Islet of Langerhans (tissue), 1 donor: ENCODE results near the gene IGF1R.
A peak's percentile ranks its signal among the peaks of the same experiment; 100 is the strongest.

Experiments used
- FAIRE-seq: peaks from one replicate; lab custom pipeline; 2011; peaks lifted over from hg19 to GRCh38; lab: Jason Lieb, UNC

IGF1R gene

DNA sequence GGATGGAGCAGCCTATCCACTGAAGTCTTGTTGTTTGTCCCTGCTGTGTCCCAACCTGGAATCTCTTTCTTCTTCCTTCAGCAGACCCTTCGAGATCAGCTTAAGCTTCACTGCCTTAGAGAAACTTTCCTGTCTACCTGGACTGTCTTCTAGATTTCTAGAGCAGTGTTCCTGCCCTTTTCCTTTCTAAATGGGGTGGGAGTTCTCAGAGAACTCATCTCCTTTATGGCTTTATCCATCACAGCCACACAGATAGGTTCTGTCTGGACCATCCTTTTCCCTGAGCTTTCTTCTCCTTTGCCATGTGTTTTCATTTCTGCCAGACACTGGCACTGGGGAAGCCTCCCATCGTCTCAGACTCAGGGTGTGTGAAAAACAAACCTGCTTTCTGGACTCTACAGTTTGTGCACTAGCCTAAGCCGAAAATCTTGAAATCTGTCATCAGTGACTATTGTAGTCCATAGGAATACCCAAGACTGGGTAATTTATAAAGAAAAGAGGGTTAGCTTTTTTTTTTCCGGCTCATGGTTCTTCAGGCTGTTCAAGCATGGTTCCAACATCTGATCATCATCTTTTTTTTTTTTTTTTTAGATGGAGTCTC is 181.8 kb downstream of the IGF1R start:
- no peak for FAIRE-seq

DNA sequence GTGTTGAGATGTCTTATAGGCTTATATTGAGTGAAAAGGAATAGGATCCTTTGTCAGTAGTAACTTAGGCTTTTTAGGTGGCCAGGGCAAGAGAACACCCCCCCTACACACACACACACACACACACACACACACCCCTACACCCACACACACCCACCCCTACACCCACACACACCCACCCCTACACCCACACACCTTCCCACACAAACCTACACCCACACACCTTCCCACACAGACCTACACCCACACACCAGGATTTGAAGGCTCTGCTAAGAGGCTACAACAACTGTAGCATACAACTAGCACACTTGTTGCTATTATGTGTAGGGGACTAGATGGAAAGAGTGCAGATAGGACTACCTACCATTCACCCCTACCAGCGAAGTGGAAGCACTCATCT is 186.6 kb downstream of the IGF1R start:
- no peak for FAIRE-seq

DNA sequence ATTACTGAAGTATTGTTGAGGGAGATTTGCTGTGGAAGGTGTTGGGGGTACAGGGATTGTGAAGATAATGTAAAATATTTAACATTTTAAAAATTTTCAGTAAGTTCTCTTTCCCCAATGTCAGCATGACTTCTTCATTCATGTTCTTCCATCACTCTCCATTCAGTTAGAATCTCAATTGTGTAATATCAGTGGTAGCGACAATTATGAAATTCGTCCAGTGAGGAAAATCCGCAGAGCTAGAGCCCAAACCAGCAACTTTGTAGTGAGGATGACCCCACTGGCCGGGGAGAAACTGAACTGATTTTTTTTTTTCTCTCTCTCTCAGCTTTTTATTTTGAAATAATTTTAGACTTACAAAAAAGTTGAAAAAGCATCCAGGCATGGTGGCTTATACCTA is 187.5 kb downstream of the IGF1R start:
- FAIRE-seq, result no peak

DNA sequence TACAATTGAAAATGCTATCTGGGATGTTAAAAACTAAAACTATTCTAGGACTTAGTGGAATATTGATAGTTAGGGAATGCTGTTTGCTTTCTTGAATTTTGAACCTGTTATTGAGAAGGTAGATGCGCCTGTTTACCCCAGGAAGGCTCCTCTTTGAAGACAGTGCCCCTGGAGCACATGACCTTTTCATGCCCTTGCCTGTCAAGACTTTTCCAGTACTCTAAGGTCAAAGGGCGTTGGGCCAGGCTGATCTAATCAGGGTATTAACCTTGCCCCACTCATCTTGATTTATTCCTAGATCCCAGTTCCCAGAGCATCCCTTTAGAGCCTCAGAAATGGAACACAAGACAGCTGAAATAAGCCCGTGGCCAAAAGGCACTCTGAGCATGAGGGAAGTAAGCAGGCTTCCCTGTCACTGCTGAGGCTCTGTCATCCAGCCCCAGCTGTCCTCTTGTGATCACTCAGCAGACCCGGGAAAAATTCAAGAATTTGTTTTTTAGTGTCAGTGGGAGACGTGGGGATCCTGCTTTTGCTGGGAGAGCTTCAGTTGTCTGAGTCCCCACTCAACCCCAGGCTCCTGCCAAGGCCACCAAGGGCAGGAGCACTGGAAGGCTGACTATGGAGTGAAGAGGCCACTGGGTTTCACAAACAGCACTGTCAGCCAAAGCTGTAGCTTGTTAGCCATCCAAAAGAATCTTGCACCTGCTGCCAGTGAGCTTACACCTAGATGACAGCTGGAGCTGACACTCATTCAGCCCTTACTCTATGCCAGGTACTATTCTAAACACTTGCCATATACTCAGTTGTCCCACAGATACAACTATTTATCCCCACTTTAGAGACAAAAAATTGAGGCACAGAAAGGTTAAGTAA is 190.3 kb downstream of the IGF1R start:
- FAIRE-seq, result no peak

DNA sequence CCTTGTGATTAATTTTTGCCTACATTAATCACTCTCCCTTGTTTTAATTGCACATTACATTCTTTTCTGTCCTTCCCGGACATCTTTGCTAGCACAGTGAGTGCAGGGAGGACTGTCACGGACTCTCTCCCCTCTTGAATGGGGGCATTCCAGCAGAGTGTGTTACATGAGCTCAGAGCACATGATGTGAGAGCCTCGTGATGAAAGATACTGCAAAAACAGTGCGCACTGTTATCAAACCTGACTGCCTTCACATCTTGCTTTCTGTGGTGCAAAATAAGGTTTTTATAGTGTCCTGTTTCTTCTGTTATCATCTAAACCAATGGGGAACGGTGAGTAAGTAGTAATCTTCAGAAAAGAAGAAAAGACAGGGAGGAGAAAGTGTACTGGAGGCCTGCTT is 191.7 kb downstream of the IGF1R start:
- no peak for FAIRE-seq

DNA sequence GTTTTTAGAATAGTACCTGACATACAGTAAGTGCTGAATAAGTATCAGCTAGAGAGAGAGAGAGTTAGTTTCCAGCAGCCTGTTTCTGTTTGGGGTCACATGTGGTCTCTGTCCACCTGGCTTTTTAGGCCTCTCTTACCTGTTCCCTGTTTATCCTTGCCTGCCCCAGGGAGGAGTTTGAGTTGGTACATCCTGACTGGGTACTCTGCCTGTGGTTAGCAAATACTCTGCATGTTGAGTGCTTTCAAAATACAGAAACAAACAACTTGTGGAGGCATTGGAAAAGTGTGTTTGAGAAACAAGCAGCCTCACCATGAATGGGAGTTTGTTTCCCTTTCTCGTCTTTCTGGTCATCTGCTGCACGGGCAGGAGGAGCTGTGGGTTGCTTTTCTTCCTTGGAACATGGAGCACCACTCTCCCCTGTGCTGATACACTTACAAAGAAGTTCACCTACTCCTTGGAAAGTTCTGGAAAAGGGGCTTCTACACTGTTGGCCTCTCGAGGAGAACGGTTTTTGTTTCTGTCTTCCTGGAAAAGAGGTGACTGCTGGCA is 193.2 kb downstream of the IGF1R start:
- FAIRE-seq, result no peak

DNA sequence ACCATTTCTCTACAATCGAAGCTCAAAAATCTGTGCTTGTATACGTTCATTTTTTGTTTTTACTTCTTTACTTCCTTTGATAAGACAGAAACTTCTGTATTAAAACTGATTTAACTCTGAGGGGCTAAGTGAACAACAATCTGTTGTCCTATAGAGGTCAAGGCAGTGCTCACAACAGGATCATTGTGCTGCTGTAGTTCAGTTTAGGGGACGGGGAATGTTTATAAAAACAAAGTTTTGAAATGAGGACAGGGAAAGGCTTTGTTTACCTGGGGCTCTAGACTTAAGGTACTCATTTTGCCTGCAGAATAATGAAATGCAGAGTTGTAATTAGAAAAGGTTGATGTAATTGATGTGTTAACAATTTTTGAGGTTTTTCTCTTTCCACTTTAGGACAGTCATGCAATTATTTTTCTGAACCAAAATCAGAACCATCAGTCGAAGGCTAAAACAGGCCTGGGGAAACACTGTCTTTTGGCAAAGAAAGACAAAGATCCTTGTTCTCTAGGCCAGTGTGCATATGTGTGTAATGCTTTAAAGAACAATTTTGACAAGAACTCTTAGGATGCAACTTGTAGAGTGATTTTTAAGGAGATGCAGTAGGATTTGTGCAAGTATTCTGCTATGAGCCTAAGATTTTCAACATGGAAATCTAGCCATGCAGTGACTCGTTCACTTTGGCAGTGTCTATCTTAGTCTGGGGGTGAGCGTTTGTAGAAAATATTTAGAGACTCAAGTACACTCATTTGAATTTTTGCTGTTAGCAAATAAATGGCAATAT is 194.0 kb downstream of the IGF1R start:
- no peak for FAIRE-seq

DNA sequence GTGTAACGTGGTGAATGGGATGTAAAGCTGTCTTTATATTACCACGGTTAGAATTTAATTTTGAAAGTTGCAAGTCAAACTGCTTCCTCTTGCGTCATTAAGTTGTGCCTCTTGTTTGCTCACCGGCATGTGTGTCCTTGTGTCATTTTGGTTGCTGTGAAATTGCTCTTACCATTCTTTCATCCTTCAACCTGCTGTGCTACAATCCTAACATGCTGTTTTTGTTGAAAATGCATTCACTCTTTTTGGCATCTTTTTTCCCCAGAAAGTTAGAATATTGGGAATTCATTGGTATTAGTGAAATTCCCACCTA is 194.6 kb downstream of the IGF1R start:
- no peak for FAIRE-seq

DNA sequence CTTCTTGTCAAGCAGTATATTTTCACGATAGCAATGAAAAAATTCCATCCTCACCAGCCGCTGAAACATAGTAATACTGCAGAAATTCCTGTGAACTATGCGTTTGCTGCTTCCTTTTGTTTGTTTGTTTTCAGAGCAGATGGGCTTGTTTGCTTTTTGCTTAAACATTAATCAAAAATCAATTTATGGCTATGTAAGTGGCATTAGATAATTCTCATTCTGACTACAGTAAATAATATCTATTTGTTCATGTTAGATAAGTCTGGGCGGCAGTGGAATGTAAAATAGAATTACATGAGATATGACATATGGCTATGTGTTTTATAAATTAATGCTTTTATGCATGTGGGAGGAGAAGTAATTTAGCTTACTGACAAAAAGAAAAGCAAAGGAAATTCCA is 195.5 kb downstream of the IGF1R start:
- peak; percentile 81 for FAIRE-seq

DNA sequence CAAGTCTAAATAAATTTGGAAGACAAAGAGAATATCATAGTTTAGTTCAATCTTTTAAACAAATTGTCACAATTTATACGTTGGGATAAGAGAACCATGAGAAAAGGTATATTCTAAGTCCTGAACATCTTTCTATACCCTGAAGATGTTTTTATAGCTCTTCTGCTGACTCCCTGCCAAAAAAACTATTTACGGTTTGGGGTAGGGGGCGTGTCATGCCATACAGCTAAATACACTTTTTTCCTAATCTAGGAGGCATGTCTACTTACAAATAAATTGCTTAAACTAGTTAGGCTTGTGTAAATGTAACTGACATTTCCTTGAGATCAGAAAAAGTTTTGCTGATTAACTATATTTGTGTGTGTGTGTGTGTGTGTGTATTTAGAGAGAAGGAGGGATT is 195.9 kb downstream of the IGF1R start:
- FAIRE-seq, result no peak

DNA sequence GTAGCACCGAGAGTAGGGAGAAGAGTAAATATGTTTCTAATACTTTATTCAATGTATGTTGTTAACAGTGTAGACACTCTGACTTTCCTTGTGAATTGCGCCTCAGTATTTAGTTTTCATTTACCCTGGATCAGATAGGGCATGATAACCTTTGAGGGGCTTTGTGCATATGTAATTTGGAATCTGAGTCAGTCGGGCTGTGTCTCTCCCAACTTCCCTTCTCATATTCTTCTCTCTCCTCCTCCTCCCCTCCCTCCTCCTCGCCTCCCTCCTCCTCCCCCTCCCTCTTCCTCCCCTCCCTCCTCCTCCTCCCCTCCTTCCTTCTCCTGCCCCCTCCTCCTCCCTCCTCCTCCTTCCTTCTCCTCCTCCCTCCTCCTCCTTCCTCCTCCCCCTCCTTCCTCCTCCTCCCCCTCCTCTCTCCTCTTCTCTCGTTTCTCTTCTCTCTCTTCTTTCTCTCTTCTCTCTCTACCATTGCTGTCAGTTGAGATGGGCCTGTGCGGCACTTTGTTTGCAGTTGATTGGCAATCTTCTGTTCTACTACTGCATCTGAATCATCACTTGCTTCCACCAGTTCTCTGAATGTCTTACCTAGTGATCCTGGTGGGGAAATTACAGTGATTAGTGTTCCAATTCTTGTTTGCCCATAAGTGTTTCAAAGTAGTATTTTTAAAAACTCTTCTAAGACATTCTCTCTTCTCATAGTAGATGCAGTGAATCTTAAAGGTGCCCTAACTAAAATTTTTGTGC is 197.0 kb downstream of the IGF1R start:
- FAIRE-seq, result no peak

DNA sequence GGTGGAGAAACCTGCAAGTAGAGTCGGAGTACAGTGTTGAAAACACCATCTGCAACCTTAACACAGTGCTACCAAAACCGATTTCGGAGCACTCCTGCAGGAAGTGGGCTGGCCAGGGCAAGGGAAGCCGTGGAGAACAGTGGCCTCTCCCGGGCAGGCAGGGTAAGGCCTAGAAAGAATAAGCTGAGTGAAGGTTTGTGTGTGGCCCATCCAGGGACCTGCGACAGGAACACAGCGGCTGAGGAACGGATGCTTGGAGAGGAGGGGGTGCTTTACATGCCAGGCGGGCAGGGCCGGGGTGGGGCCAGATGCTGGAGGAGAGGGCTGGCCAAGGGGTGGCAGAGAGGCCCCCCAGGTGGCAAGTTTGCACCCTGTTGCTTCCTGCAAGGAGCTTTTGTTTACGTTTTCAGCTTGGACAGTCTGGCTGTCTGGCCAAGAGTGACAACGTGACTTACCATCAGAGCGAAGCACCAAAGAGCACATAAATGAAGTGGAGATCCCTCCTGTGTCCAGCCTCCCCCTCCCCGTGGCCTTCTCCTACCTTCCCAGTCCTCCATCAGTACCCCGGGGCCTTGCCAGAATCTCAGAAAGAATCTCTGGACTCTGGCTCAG is 202.7 kb downstream of the IGF1R start:
- no peak for FAIRE-seq

DNA sequence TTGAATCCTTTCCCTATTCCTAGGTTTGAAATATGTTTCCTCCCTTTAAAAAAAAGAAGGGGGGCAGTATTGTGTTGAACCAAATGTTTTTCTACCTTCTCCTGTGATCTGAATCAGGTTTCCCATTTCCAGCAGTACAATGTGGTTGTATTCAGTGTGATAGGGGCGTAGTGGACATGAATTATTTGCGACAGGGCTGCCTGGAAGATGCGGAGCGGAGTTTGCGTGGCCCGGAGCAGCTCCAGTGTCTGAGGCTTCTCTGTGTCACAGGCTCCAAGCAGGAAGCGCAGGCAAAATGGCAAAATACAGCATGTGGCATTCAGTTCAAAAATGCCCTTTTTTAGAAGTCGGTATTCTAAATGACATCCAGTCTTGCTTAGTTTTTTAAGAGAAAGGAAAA is 204.8 kb downstream of the IGF1R start:
- FAIRE-seq, result no peak

DNA sequence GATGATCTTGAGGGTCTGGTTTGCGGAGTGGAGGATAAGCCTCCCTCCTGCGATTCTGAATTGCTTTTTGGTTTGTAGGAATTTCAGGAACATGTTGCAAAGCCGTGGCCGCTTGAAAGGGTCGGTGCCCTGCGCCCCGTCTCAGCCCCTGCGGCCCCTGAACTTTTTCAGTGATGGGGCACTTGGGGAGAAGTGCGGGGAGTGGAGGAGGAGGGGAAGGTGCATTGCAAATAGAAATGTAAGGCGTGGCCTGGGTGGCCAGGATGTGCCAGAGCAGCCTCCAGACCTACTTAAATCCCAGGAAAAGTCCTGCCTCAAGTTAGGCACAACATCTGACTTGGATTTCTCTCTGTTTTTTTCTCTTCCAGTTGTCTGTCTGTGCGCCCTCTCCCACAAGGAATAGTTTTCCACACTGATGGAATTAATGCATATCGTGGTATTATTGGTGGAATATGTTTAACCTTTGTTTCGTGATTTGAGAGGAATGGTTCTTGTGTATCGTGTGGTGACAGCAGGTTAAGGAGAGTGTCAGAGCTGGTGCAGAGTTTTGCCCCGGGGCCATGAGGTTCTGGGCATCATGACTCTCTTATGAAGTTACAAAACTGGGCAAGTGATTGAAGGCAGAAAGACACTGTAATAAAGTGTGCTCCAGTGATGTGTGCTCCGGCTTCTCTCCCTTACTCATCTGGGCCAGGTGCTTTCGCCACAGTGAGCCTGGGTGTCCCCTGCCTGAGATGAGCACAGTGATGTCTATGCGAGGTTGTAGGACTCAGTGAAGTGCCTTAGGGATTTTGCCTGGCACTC is 205.5 kb downstream of the IGF1R start:
- FAIRE-seq, result no peak

DNA sequence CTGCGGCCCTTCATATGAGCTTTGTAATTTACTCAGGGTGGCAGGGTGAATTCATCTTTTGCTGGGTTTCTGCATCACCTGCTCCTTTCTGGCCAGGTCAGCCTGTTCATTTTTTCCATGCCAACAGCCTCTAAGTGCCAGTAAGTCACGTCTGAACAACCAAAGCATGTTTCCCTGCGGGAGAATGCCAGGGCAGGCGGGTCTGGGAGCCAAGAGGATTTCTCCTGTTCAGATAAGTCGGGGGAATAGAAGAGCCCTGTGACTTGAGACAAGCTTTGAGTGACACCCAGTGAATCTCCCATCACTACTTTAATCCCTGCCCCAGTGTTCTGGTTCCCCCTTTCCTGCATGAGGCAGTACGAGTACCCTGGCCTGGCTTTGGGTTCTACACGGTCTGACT is 206.2 kb downstream of the IGF1R start:
- FAIRE-seq, result no peak

DNA sequence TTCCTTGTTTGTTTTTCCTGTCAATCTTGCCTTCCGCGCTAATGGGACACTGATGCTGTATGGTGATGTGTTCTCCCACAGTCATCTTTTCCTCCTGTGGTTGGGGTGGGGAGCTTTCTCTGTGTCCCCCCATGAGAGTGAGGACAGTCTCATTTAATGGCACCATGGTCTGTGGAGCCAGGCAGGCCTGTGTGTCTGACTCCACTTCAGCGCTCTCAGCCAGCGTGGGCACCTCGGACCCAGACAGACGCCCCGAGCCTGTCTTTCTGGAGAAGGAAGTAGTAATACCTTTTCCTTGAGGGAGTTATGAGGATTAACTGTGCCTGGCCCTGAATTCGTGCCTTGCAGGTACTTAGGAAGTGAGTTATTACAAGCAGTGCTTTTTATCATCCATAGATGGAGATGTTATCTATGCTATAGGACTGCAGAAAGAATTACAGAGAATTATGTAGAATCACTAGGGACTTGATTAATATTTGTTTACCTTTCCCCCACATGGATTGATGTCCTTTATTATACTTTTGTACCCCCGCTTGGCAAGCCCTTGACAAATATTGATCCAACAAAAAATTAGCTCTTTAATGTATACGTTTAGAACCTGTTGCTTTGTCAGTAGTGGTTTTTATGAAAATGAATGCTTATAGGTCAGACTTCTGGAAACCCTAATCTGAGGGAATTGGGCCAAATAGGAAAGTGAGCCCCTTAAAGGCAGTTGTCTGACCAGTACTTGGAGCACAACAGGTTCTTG is 206.9 kb downstream of the IGF1R start:
- no peak for FAIRE-seq

DNA sequence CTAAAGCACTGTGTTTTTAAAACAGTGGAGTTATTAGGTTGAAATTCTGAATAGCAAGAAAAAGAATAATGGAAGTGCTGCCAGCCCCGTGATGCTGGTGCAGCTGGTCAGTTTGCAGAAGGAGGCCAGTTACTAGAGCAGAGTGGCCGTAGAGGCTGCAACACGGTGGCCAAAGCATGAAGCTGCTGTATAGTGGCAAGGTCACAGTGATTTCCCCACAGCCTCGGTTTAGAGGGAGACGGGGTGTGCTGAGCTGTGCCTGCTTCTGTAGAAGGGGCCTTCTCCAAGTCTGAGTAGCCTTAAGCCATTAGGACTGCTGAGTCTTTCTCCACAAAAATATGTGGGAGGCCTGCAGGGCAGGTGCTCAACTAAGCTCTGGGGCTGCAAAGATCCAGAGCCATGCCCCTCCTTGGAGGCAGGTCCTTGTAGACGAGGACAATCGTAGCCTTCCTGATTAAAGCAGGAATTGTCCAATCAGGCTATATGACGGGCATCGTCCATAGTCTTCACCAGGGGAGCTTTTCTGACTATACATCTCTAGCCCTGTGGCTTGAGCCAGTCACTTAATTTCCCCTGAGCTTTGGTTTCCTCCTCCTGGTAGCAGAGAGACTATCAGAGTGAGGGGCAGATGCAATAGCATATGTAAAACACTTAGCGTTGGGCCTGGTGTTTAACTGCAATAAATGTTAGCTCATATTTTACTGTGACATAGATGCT is 207.6 kb downstream of the IGF1R start:
- FAIRE-seq, result no peak

DNA sequence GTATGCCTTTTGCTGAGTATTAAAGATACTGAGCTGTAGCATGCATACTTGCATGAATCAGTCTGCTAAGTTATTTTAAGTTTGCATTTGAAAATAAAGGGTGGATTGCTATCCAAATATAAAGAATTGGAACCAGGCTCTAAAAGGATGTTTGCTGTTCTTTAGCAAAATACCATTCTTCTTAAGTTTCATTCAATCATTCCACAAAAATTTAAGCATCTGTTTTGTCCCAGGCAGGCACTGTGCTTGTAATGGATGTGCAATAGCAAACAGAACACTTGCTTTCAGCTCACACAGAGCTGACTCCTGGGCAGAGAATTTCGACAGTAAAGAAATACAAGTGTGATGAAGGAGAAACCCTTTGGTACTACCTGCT is 208.2 kb downstream of the IGF1R start:
- FAIRE-seq, result no peak

DNA sequence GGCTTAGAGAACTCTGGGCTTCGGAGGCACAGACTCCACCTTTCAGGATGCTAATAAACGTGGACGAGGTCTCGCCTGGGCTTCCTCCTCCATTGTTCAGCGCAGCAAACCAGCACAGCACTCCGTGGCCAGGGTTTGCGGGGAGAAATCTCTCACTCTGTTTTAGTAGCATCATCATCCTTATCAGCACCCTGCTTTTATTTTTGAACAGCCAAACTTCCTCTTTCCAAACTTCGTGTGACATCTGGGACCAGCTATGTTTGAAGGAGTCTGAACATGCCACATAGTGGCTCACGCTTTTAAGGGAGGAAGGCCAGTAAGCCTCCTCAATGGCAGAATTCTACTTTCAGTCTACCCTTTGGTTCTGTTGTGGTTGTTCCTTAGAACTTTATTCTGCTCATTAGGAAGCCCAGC is 210.3 kb downstream of the IGF1R start:
- no peak for FAIRE-seq

DNA sequence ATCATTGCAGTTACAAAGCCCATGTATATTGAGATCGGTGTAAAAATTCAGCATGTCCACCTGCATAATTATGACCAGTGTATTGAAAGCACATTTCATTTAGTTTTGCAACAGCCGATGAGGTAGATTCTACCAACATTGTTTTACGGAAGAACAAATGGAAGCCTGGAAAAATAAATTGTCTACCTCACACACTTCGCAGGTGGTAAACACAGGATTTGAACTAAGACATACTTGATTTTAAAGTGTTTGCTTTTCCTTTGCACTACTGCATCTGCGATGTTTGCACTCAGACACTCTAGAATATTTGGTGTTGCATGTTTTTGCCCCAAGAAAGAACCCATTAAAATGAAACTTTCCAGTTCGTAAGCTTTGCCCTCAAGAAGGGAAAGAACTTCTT is 210.8 kb downstream of the IGF1R start:
- FAIRE-seq, result no peak
